ENCODE data around the gene RHD. TPM values are rescaled to one million over a fixed set of nuclear protein-coding genes. Genes with fewer than 3 reads are reported as not detected.
A peak's percentile ranks its signal among the peaks of the same experiment; 100 is the strongest.

The RHD gene
- total RNA-seq, 1 experiment from 2014 or later: not detected

GRCh38 chr1:25338188-25338981 is 66.1 kb downstream of the RHD start, which contains the start of gene TMEM50A (continued):
- TF ChIP-seq, protein P1, sequence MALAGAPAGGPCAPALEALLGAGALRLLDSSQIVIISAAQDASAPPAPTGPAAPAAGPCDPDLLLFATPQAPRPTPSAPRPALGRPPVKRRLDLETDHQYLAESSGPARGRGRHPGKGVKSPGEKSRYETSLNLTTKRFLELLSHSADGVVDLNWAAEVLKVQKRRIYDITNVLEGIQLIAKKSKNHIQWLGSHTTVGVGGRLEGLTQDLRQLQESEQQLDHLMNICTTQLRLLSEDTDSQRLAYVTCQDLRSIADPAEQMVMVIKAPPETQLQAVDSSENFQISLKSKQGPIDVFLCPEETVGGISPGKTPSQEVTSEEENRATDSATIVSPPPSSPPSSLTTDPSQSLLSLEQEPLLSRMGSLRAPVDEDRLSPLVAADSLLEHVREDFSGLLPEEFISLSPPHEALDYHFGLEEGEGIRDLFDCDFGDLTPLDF (CRISPR knock-in tag; IDR thresholded peaks at IDR 0.05): no peak

- no peaks in the 10 kb centered on the region for H3K27me3 Mint-ChIP-seq (ENCODE audit: low read depth)
- peak overlapping the region; percentile 82 for H3K4me3 Mint-ChIP-seq
- ATAC-seq (no peak), DNase-seq (ENCODE audit: low spot score) (no peak)
- CTCF ChIA-PET: interaction anchor here (0.6 kb wide), 1 partner anchor 98 kb away, joined by 5 read pairs; no protein-coding TSS in a partner anchor
- POLR2A ChIA-PET: no interaction called here
- H3K4me1 Mint-ChIP-seq: peaks cover 18% of the 10 kb centered on the region
- no peak for TF ChIP-seq NR3C1 (CRISPR knock-in tag; conservative IDR thresholded peaks at IDR 0.05; ENCODE audit: low read depth)
- no peak for TF ChIP-seq ZNF219 (CRISPR knock-in tag; IDR thresholded peaks at IDR 0.05; ENCODE audit: borderline replicate concordance)
- TF ChIP-seq ZNF263 (CRISPR knock-in tag; IDR thresholded peaks at IDR 0.05; ENCODE audit: low read depth): no peak
- no peak for TF ChIP-seq JAZF1 (CRISPR knock-in tag; IDR thresholded peaks at IDR 0.05)
- TF ChIP-seq, protein P2, sequence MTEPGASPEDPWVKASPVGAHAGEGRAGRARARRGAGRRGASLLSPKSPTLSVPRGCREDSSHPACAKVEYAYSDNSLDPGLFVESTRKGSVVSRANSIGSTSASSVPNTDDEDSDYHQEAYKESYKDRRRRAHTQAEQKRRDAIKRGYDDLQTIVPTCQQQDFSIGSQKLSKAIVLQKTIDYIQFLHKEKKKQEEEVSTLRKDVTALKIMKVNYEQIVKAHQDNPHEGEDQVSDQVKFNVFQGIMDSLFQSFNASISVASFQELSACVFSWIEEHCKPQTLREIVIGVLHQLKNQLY (CRISPR knock-in tag; IDR thresholded peaks at IDR 0.05): no peak
- no peak for TF ChIP-seq STAT6 (CRISPR knock-in tag; conservative IDR thresholded peaks at IDR 0.05; ENCODE audit: low read depth)
- no peaks in the 10 kb centered on the region for H3K9me3 Mint-ChIP-seq
- H3K36me3 Mint-ChIP-seq: peaks cover 13% of the 10 kb centered on the region
- no peak overlapping the region; the same call in 1 of the 2 replicates for H3K27ac Mint-ChIP-seq
These were observed 66.7 kb downstream of the RHD start for GRCh38 chr1:25338986-25339385.

DNA sequence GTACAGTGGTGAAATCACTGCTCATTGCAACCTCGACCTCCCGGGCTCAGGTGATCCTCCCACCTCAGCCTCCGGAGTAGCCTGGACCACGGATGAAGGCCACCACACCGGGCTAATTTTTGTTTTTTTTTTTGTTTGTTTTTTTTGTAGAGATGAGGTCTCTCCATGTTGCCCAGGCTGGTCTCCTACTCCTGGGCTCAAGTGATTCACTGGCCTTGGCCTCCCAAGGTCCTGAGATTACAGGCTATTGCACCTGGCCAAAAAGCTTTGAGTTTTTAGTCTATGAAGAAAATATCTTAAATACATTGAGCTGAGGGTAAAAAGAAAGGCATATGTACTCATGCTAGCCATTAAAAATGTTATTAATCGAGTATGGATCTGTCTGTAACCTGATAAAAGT is 69.4 kb downstream of the RHD start:
- no peak for TF ChIP-seq FOXJ3 (CRISPR knock-in tag; IDR thresholded peaks at IDR 0.05; ENCODE audit: borderline replicate concordance)
- TF ChIP-seq, protein P1 (CRISPR knock-in tag; IDR thresholded peaks at IDR 0.05): no peak
- no peak for TF ChIP-seq IRF2 (CRISPR knock-in tag; IDR thresholded peaks at IDR 0.05; ENCODE audit: borderline replicate concordance, low read depth)
- TF ChIP-seq CBFB (CRISPR knock-in tag; IDR thresholded peaks at IDR 0.05; ENCODE audit: low read depth): no peak
- no peak for TF ChIP-seq PRDM15 (CRISPR knock-in tag; IDR thresholded peaks at IDR 0.05)
- no peak for TF ChIP-seq NFATC4 (CRISPR knock-in tag; IDR thresholded peaks at IDR 0.05)
- TF ChIP-seq NFYB (CRISPR knock-in tag; conservative IDR thresholded peaks at IDR 0.05; ENCODE audit: low read depth): no peak
- no peak for TF ChIP-seq ARID4B (CRISPR knock-in tag; IDR thresholded peaks at IDR 0.05; ENCODE audit: borderline replicate concordance)
- ChIA-PET CTCF (interaction anchor here (1.1 kb wide), 1 partner anchor 11 kb away, joined by 3 read pairs; no protein-coding TSS in a partner anchor), POLR2A (interaction anchor here (0.6 kb wide), 1 partner anchor 103 kb away, joined by 5 read pairs; no protein-coding TSS in a partner anchor)
- no peak overlapping the region for H3K27ac Mint-ChIP-seq
- ATAC-seq (no peak), DNase-seq (ENCODE audit: low spot score) (no peak)
- H3K36me3 Mint-ChIP-seq: peaks cover 14% of the 10 kb centered on the region
- no peaks in the 10 kb centered on the region for H3K9me3 Mint-ChIP-seq
- H3K4me1 Mint-ChIP-seq: peaks cover 11% of the 10 kb centered on the region
- no peaks in the 10 kb centered on the region for H3K27me3 Mint-ChIP-seq (ENCODE audit: low read depth)
- no peak overlapping the region for H3K4me3 Mint-ChIP-seq

All from WTC11 (cell line).